K562 (cell line): ENCODE measurements around the gene JPT1. TPM values are rescaled to one million over a fixed set of nuclear protein-coding genes. Genes with fewer than 3 reads are reported as not detected.
A peak's percentile ranks its signal among the peaks of the same experiment; 100 is the strongest.

Experiments
- CHCHD3 ChIP-seq: fragments of 250-450 bp; sonication (Bioruptor Pico); IDR thresholded peaks from 2 replicates; pipeline ENCODE4 v2.1.2; 2022; ENCODE audit warnings: mild to moderate bottlenecking
- CREM ChIP-seq: IDR thresholded peaks from 2 replicates; pipeline ENCODE4 v1.6.1; 2014; ENCODE audit warnings: antibody characterized with exemption, low read depth
- CXXC5 ChIP-seq: fragments of 250-450 bp; sonication (Bioruptor Pico); IDR thresholded peaks from 2 replicates; pipeline ENCODE4 v1.8.0; 2022; ENCODE audit warnings: inconsistent platforms, mild to moderate bottlenecking, moderate library complexity
- DPF2 ChIP-seq: fragments of 450-650 bp; IDR thresholded peaks from 2 replicates; pipeline ENCODE4 v1.6.1; 2016
- HDGF ChIP-seq: fragments of 450-650 bp; IDR thresholded peaks from 2 replicates; pipeline ENCODE4 v1.6.1; 2016
- KLF13 ChIP-seq: fragments of 450-650 bp; IDR thresholded peaks from 2 replicates; pipeline ENCODE4 v1.6.1; 2016; ENCODE audit warnings: missing genetic modification characterization, low read depth, mild to moderate bottlenecking, missing compliant biosample characterization, moderate library complexity, borderline replicate concordance
- PCBP1 ChIP-seq: fragments of 200-400 bp; formaldehyde crosslinking; IDR thresholded peaks from 2 replicates; pipeline ENCODE4 v1.6.1; 2018; ENCODE audit warnings: mild to moderate bottlenecking, low read depth, low read length; ENCODE audit not compliant: poor library complexity, severe bottlenecking
- POU5F1 ChIP-seq: fragments of 150-350 bp; IDR thresholded peaks from 2 replicates; pipeline ENCODE4 v1.6.1; 2014; ENCODE audit warnings: borderline replicate concordance, low read length, low read depth, mild to moderate bottlenecking; ENCODE audit not compliant: partially characterized antibody
- PRMT5 ChIP-seq: sonication (generic); formaldehyde crosslinking; IDR thresholded peaks from 2 replicates; pipeline ENCODE4 v1.5.0; 2020; ENCODE audit warnings: missing genetic modification reagents
- SIN3B ChIP-seq: fragments of 450-650 bp; IDR thresholded peaks from 2 replicates; pipeline ENCODE4 v1.6.1; 2017; ENCODE audit warnings: low read depth, mild to moderate bottlenecking, moderate library complexity
- TOE1 ChIP-seq, 2 experiments: fragments of 450-650 bp in 1 of 2; sonication (generic) in 1 of 2; formaldehyde crosslinking in 1 of 2; IDR thresholded peaks; 2 replicates each; pipeline versions ENCODE4 v1.7.1 to v1.8.0; 2016 to 2022; ENCODE audit warnings: borderline replicate concordance in 2 of 2, mild to moderate bottlenecking in 2 of 2, antibody characterized with exemption in 1 of 2, inconsistent platforms in 1 of 2, low read depth in 1 of 2, missing genetic modification reagents in 1 of 2, moderate library complexity in 1 of 2
- XRCC4 ChIP-seq: IDR thresholded peaks from one replicate; pipeline ENCODE4 v1.6.1; 2011; ENCODE audit not compliant: insufficient read depth, insufficient read length; ENCODE audit errors: extremely low read depth
- ZC3H4 ChIP-seq: sonication (generic); formaldehyde crosslinking; IDR thresholded peaks from 2 replicates; pipeline ENCODE4 v1.9.0; 2021; ENCODE audit warnings: missing genetic modification reagents, borderline replicate concordance
- ZC3H8 ChIP-seq: fragments of 450-650 bp; IDR thresholded peaks from 2 replicates; pipeline ENCODE4 v1.6.1; 2017
- ZNF436 ChIP-seq: fragments of 250-450, 450-650 bp; sonication (Bioruptor Pico); formaldehyde crosslinking; IDR thresholded peaks from 2 replicates; pipeline ENCODE4 v1.7.0; 2020; ENCODE audit warnings: mild to moderate bottlenecking
- ZNF79 ChIP-seq: fragments of 250-450 bp; sonication (Bioruptor Pico); IDR thresholded peaks from 2 replicates; pipeline ENCODE4 v1.4.0; 2020; ENCODE audit warnings: low read depth, mild to moderate bottlenecking, moderate library complexity
- polyA plus RNA-seq, 8 experiments: library from polyadenylated mRNA; depleted of rRNA in 4 of 8; stranded (reverse) in 5 of 8; unstranded in 3 of 8; fragments of >200 nt; fragmentation: Nextera tagmentation in 2 of 8; fragmentation: Illumina TruSeq in 1 of 8; extraction: Ambion mirVana in 2 of 8; extraction: Trizol in 1 of 8; gene quantifications; 2 replicates each; pipeline versions ENCODE4 v1.2.1 to v1.2.3, GENCODE V29; 2011 to 2014; ENCODE audit warnings: inconsistent platforms in 1 of 8, missing spikeins in 1 of 8
- total RNA-seq, 7 experiments: library from RNA; depleted of rRNA in 6 of 7; stranded (reverse); fragments of >200 nt in 6 of 7; fragmentation: Illumina TruSeq in 2 of 7; extraction: Trizol in 2 of 7; gene quantifications; 2 replicates each; pipeline versions ENCODE4 v1.2.1 to v1.2.3, GENCODE V29; 2011 to 2021; ENCODE audit warnings: low replicate concordance in 1 of 7
- TF ChIP-seq, protein P1 (sequence below): fragments of 250-450 bp; sonication (Bioruptor Pico); IDR thresholded peaks from 2 replicates; pipeline ENCODE4 v1.9.0; 2021; ENCODE audit warnings: mild to moderate bottlenecking, inconsistent platforms
- TF ChIP-seq, protein P2 (sequence below): fragments of 250-450 bp; sonication (Bioruptor Pico); IDR thresholded peaks from 2 replicates; pipeline ENCODE4 v1.4.0; 2020; ENCODE audit warnings: borderline replicate concordance
- TF ChIP-seq, protein P3 (sequence below): conservative IDR thresholded peaks from 2 replicates; pipeline ENCODE4 v1.6.1; 2011; ENCODE audit warnings: low read depth, mild to moderate bottlenecking, low read length; ENCODE audit not compliant: control insufficient read depth
- TF ChIP-seq, protein P4 (sequence below): fragments of 450-650 bp; formaldehyde crosslinking; conservative IDR thresholded peaks from 2 replicates; pipeline ENCODE4 v1.4.0; 2022; ENCODE audit warnings: mild to moderate bottlenecking, missing genetic modification characterization

Gene JPT1
- total and polyA plus RNA-seq, 9 of the 15 experiments (the other 6 are each of a cell fraction or from before 2014, with no cell fraction given) = 56.7 to 292 (median 144) TPM

DNA sequence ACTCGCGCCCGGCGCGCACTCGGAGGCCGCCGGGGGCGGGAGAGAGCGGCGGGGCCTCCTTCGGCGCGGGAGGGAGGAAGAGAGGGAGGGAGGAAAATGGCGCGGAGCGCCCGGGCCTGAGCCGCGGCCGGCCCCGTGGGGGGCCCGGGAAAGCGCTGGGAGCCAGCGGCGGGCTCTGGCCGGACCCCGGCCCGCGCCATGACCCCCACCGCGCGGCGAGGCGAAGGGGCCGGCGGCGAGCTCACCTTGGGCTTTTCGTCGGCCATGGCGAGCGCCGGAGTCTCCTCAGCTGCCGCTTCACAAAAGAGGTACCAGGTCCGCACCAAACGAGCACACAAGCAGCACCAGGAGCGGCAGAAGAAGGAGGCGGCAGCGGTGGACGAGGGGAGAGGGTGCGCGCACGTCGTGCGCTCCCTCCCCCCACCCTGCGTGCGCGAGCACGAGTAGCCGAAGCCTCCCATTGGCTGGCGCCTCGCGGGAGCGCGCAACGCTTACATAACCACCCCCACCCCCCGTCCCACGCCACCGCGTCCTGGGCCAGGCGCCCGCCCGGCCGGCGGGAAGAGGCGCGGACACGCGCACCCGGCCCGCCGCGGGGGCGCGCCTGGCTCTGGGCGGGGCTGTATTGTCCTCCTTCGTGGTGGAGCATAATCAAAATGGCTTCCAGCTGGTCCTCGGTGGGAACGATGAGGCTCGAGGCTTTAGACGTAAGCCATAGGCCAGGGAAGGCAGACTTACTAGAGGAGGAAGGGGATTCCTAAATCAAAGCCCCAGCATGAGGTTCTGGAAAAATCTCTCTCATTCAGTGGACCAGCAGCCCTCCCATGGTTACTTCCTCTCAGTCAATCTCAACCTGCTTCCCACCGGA is 28.5 kb upstream of the JPT1 start, which contains the start of gene SUMO2 (continued):
- no peak for TF ChIP-seq CHCHD3 (CRISPR knock-in tag)
- TF ChIP-seq HDGF = no peak
- TF ChIP-seq TOE1 (IDR thresholded peaks at IDR 0.05; ENCODE audit: borderline replicate concordance) = no peak
- TF ChIP-seq TOE1 (CRISPR knock-in tag; IDR thresholded peaks at IDR 0.05; ENCODE audit: borderline replicate concordance, low read depth) = 0 out of 2 replicates have a peak, but pooled peaks have one; percentile 22
- peak; percentile 52; the same call in 1 of the 2 replicates for TF ChIP-seq KLF13
- TF ChIP-seq XRCC4 = no peak
- TF ChIP-seq, protein P1, sequence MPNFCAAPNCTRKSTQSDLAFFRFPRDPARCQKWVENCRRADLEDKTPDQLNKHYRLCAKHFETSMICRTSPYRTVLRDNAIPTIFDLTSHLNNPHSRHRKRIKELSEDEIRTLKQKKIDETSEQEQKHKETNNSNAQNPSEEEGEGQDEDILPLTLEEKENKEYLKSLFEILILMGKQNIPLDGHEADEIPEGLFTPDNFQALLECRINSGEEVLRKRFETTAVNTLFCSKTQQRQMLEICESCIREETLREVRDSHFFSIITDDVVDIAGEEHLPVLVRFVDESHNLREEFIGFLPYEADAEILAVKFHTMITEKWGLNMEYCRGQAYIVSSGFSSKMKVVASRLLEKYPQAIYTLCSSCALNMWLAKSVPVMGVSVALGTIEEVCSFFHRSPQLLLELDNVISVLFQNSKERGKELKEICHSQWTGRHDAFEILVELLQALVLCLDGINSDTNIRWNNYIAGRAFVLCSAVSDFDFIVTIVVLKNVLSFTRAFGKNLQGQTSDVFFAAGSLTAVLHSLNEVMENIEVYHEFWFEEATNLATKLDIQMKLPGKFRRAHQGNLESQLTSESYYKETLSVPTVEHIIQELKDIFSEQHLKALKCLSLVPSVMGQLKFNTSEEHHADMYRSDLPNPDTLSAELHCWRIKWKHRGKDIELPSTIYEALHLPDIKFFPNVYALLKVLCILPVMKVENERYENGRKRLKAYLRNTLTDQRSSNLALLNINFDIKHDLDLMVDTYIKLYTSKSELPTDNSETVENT (CRISPR knock-in tag) = peak; percentile 5; the same call in 1 of the 2 replicates
- peak; percentile 66; the same call in 1 of the 2 replicates for TF ChIP-seq SIN3B
- no peak; the same call in 1 of the 2 replicates for TF ChIP-seq ZC3H4 (CRISPR knock-in tag)
- TF ChIP-seq, protein P2, sequence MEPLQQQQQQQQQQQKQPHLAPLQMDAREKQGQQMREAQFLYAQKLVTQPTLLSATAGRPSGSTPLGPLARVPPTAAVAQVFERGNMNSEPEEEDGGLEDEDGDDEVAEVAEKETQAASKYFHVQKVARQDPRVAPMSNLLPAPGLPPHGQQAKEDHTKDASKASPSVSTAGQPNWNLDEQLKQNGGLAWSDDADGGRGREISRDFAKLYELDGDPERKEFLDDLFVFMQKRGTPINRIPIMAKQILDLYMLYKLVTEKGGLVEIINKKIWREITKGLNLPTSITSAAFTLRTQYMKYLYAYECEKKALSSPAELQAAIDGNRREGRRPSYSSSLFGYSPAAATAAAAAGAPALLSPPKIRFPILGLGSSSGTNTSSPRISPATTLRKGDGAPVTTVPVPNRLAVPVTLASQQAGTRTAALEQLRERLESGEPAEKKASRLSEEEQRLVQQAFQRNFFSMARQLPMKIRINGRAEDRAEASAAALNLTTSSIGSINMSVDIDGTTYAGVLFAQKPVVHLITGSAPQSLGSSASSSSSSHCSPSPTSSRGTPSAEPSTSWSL = no peak
- 0 out of 2 replicates have a peak, but pooled peaks have one; percentile 15 for TF ChIP-seq ZNF79
- TF ChIP-seq ZC3H8 = no peak
- peak; percentile 71 for TF ChIP-seq CREM
- TF ChIP-seq, protein P3, sequence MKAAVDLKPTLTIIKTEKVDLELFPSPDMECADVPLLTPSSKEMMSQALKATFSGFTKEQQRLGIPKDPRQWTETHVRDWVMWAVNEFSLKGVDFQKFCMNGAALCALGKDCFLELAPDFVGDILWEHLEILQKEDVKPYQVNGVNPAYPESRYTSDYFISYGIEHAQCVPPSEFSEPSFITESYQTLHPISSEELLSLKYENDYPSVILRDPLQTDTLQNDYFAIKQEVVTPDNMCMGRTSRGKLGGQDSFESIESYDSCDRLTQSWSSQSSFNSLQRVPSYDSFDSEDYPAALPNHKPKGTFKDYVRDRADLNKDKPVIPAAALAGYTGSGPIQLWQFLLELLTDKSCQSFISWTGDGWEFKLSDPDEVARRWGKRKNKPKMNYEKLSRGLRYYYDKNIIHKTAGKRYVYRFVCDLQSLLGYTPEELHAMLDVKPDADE = peak; percentile 45
- TF ChIP-seq POU5F1 = no peak
- 0 out of 2 replicates have a peak, but pooled peaks have one; percentile 31 for TF ChIP-seq ZNF436
- TF ChIP-seq, protein P4, sequence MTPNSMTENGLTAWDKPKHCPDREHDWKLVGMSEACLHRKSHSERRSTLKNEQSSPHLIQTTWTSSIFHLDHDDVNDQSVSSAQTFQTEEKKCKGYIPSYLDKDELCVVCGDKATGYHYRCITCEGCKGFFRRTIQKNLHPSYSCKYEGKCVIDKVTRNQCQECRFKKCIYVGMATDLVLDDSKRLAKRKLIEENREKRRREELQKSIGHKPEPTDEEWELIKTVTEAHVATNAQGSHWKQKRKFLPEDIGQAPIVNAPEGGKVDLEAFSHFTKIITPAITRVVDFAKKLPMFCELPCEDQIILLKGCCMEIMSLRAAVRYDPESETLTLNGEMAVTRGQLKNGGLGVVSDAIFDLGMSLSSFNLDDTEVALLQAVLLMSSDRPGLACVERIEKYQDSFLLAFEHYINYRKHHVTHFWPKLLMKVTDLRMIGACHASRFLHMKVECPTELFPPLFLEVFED (CRISPR knock-in tag) = no peak
- peak; percentile 43; the same call in 1 of the 2 replicates for TF ChIP-seq DPF2
- TF ChIP-seq CXXC5 (CRISPR knock-in tag) = peak; percentile 97
- no peak for TF ChIP-seq PCBP1
- no peak for TF ChIP-seq PRMT5 (CRISPR knock-in tag)
